Esophagus mucosa (tissue), 1 donor: Measurements from ENCODE around the gene TMPRSS11E. TPM values are rescaled to one million over a fixed set of nuclear protein-coding genes. Genes with fewer than 3 reads are reported as not detected.

Experiments used
- total RNA-seq: library from RNA; stranded (reverse); gene quantifications from one replicate; pipeline ENCODE4 v1.2.4, GENCODE V29; 2023
- donor health status: DM: yes; HTN: yes; CAD: no.

Gene TMPRSS11E
- total RNA-seq, 1 donor from 2014 or later, result 120 TPM

Other genes with a start within 250 kb of the TMPRSS11E start
- 36.9 TPM for gene TMPRSS11B, start 201.8 kb upstream of the TMPRSS11E start, total RNA-seq
- 52.6 TPM for gene YTHDC1, start 97.4 kb upstream of the TMPRSS11E start, total RNA-seq
- gene UGT2B17, start 128.9 kb downstream of the TMPRSS11E start, total RNA-seq, result 0.20 TPM
- gene UGT2B15, start 223.2 kb downstream of the TMPRSS11E start, total RNA-seq, result not detected